ENCODE results near the gene TBC1D1. TPM values are rescaled to one million over a fixed set of nuclear protein-coding genes. Genes with fewer than 3 reads are reported as not detected.

Gene TBC1D1
- total RNA-seq, 4 donors from 2014 or later: 206 to 258 (median 221) TPM

GRCh38 chr4:38080061-38080974 lies 189.4 kb downstream of the TBC1D1 start:
- DNase-seq (ENCODE audit: extremely low spot score): no peak
- Histone ChIP-seq H3K27ac (replicated peaks in 1 of 4) (no peak overlapping the region), H3K9me3 (no peaks in the 10 kb centered on the region), H3K4me1 (peaks cover 54 to 73% (median 70%) of the 10 kb centered on the region in 4 donors), H3K27me3 (no peaks in the 10 kb centered on the region), H3K4me3 (no peak overlapping the region), H3K36me3 (peaks cover 0 to 18% (median 5%) of the 10 kb centered on the region in 4 donors)
- TF ChIP-seq, protein P1, sequence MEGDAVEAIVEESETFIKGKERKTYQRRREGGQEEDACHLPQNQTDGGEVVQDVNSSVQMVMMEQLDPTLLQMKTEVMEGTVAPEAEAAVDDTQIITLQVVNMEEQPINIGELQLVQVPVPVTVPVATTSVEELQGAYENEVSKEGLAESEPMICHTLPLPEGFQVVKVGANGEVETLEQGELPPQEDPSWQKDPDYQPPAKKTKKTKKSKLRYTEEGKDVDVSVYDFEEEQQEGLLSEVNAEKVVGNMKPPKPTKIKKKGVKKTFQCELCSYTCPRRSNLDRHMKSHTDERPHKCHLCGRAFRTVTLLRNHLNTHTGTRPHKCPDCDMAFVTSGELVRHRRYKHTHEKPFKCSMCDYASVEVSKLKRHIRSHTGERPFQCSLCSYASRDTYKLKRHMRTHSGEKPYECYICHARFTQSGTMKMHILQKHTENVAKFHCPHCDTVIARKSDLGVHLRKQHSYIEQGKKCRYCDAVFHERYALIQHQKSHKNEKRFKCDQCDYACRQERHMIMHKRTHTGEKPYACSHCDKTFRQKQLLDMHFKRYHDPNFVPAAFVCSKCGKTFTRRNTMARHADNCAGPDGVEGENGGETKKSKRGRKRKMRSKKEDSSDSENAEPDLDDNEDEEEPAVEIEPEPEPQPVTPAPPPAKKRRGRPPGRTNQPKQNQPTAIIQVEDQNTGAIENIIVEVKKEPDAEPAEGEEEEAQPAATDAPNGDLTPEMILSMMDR (IDR thresholded peaks at IDR 0.05): no peak
- TF ChIP-seq POLR2A (IDR thresholded peaks at IDR 0.05; ENCODE audit: low read depth): no peak
- TF ChIP-seq POLR2AphosphoS5 (IDR thresholded peaks at IDR 0.05): no peak
- no peak for TF ChIP-seq EP300 (IDR thresholded peaks at IDR 0.05)
- WGBS: 84% methylated on average over 12 of the region's 14 CpGs
- intact Hi-C loops (cut with DNase I): no loop called here

DNA sequence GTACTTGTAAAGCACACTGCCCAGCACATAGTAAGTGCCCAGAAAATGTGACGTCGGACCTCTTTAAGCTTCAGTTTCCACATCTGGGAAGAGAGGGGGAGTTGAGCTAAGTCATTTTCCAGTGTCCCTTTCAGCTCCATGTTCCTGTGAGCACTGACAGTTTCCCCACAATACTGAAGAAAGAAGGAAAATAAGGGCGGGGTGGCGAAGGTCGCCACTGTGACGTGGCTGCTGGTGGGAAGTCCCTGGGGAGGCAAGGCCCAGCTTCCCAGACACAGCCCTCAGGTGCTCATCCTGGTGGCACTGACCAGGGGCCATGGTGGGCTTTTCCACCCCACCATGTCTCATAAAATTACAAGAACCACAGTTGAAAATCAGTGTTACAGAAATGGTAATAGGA lies 191.1 kb downstream of the TBC1D1 start:
- intact Hi-C loops (cut with DNase I): no loop called here
- H3K36me3 ChIP-seq: peaks cover 0 to 11% (median 3%) of the 10 kb centered on the region in 4 donors
- DNase-seq (ENCODE audit: extremely low spot score): no peak
- no peak overlapping the region for H3K4me3 ChIP-seq
- no peaks in the 10 kb centered on the region for H3K27me3 ChIP-seq
- 83% methylated on average over 6 of the region's 6 CpGs for WGBS
- no peak for TF ChIP-seq POLR2AphosphoS5 (IDR thresholded peaks at IDR 0.05)
- peak overlapping the region; percentile 16 to 45 (median 26) for H3K27ac ChIP-seq (replicated peaks in 1 of 4)
- peaks cover 58 to 81% (median 75%) of the 10 kb centered on the region in 4 donors for H3K4me1 ChIP-seq
- no peaks in the 10 kb centered on the region for H3K9me3 ChIP-seq

GRCh38 chr4:38082424-38083385 lies 191.8 kb downstream of the TBC1D1 start:
- no peaks in the 10 kb centered on the region for H3K27me3 ChIP-seq
- intact Hi-C loops (cut with DNase I): no loop called here
- DNase-seq (ENCODE audit: extremely low spot score): no peak
- peaks cover 58 to 84% (median 75%) of the 10 kb centered on the region in 4 donors for H3K4me1 ChIP-seq
- WGBS: 75% methylated on average over 11 of the region's 11 CpGs
- TF ChIP-seq POLR2AphosphoS5 (IDR thresholded peaks at IDR 0.05): peak; percentile 16
- TF ChIP-seq POLR2A (IDR thresholded peaks at IDR 0.05; ENCODE audit: low read depth): no peak
- H3K9me3 ChIP-seq: no peaks in the 10 kb centered on the region
- peak overlapping the region; percentile 16 to 45 (median 26) for H3K27ac ChIP-seq (replicated peaks in 1 of 4)
- no peak overlapping the region for H3K4me3 ChIP-seq
- H3K36me3 ChIP-seq: peaks cover 0 to 11% (median 1%) of the 10 kb centered on the region in 4 donors

DNA sequence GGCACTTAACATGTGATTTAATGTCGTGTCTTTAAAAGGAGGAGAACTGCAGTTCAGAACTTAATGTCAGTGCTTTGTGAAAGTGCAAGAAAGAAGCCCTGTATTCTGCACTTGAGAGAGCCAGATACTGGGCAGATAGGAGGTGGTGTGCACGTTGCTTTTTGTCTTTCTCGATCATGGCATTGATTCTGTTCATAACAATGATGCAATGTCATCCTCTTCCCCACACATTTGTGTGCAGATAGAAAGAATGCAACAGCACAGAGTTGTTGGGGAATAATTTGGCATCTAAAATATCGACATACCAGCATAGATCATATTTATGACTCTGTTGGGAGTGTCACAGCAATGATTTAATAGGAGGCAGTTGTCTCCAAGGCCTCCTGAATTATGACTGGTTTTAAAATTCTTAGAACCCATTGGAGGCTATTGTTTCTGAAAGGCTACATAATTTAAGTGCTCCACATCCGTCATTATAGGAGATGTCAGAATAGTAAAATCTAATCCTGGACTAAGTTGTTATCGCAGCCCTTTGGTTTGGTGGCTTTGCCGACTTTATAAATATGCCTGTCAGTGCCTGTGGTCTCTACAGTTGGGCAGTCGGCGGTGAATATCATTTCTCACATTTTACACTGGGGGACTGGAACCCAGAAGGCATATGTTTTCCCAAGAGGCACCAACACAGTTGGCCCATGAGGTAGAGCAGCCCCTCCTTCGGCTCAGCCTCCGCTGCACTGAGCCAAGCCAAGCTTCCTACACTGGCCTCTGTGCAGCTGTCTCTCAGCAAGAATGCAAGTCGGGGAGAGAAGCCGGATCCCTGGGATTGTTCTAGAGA lies 194.2 kb downstream of the TBC1D1 start:
- no peaks in the 10 kb centered on the region for H3K9me3 ChIP-seq
- H3K27me3 ChIP-seq: no peaks in the 10 kb centered on the region
- peaks cover 58 to 82% (median 65%) of the 10 kb centered on the region in 4 donors for H3K4me1 ChIP-seq
- H3K4me3 ChIP-seq: no peak overlapping the region
- intact Hi-C loops (cut with DNase I): no loop called here
- TF ChIP-seq POLR2AphosphoS5 (IDR thresholded peaks at IDR 0.05): no peak
- TF ChIP-seq, protein P1 (IDR thresholded peaks at IDR 0.05): no peak
- no peak for TF ChIP-seq EP300 (IDR thresholded peaks at IDR 0.05)
- no peak for TF ChIP-seq POLR2A (IDR thresholded peaks at IDR 0.05; ENCODE audit: low read depth)
- DNase-seq (ENCODE audit: extremely low spot score): no peak
- H3K36me3 ChIP-seq: peaks cover under 1 to 11% (median 6%) of the 10 kb centered on the region in 4 donors
- peak overlapping the region in 1 of 4 donors; percentile 7 for H3K27ac ChIP-seq (replicated peaks in 1 of 4)
- WGBS: 57% methylated on average over 12 of the region's 13 CpGs

DNA sequence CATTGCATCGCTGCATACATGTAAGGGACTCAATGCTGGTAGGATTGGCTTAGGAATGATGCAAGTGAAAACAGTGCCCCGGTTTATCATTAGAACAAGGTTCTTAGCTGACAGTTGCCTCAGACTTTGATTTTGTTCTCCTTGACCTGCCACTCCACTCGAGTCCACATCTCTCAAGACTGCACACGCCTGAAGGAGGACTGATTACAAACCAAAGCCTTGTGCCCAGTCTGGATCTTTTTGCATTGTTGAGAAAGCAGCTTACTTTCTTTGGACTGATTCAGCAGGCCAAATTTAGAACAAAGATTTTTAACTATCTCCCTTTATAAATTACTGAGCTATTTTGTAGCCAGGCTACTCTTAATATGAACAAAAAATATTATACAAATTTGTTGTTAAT lies 194.9 kb downstream of the TBC1D1 start:
- Histone ChIP-seq H3K4me1 (peaks cover 51 to 77% (median 60%) of the 10 kb centered on the region in 4 donors), H3K9me3 (no peaks in the 10 kb centered on the region), H3K36me3 (peaks cover 4 to 16% (median 8%) of the 10 kb centered on the region in 4 donors), H3K27ac (replicated peaks in 1 of 4) (peak overlapping the region in 1 of 4 donors; percentile 7), H3K4me3 (no peak overlapping the region), H3K27me3 (no peaks in the 10 kb centered on the region)
- 80% methylated on average over 4 of the region's 4 CpGs for WGBS
- DNase-seq (ENCODE audit: extremely low spot score): no peak
- intact Hi-C loops (cut with DNase I): no loop called here
- TF ChIP-seq, protein P1 (IDR thresholded peaks at IDR 0.05): no peak
- TF ChIP-seq POLR2AphosphoS5 (IDR thresholded peaks at IDR 0.05): no peak
- no peak for TF ChIP-seq EP300 (IDR thresholded peaks at IDR 0.05)
- TF ChIP-seq POLR2A (IDR thresholded peaks at IDR 0.05; ENCODE audit: low read depth): no peak

All from esophagus muscularis mucosa (tissue), 4 donors.